H1 (cell line): ENCODE results near the gene SIGLEC7. TPM values are rescaled to one million over a fixed set of nuclear protein-coding genes. Genes with fewer than 3 reads are reported as not detected.

Source experiments
- CTCF ChIA-PET: fragments of 300-600 bp; sonication (Branson Sonifier 250); formaldehyde crosslinking; loops from one replicate; lab custom pipeline; 2021; ENCODE audit not compliant: partially characterized antibody; lab: Charles Lee
- POLR2A ChIA-PET: fragments of 300-600 bp; sonication (Branson Sonifier 250); formaldehyde crosslinking; loops from one replicate; lab custom pipeline; 2021; ENCODE audit warnings: inconsistent platforms; ENCODE audit not compliant: partially characterized antibody; lab: Charles Lee
- DNase-seq, 2 experiments: peaks; one replicate each; pipeline versions ENCODE4 v3.0.0 to v3.0.0-alpha.2; 2010 to 2022; ENCODE audit warnings: low spot score in 2 of 2, low read depth in 1 of 2, mixed read lengths in 1 of 2
- FAIRE-seq: peaks from 2 replicates; lab custom pipeline; 2011; peaks lifted over from hg19 to GRCh38; lab: Jason Lieb, UNC
- H2AFZ ChIP-seq: 2 replicates; pipeline ENCODE4 v1.8.1; 2012; ENCODE audit warnings: low read length, inconsistent platforms
- H2AK5ac ChIP-seq: 2 replicates; pipeline ENCODE4 v1.6.1; 2013; ENCODE audit warnings: low read depth, low read length
- H2BK120ac ChIP-seq: replicated peaks from 2 replicates; pipeline ENCODE3; 2013; ENCODE audit warnings: low read depth, low read length, inconsistent platforms
- H2BK12ac ChIP-seq: 2 replicates; pipeline ENCODE4 v1.6.1; 2013; ENCODE audit warnings: low read depth, low read length
- H2BK15ac ChIP-seq: 2 replicates; pipeline ENCODE4 v1.6.1; 2013; ENCODE audit warnings: low read length
- H2BK20ac ChIP-seq: 2 replicates; pipeline ENCODE4 v1.6.1; 2013; ENCODE audit warnings: low read length
- H2BK5ac ChIP-seq: 2 replicates; pipeline ENCODE4 v1.6.1; 2013; ENCODE audit warnings: low read depth, low read length
- H3K14ac ChIP-seq: 2 replicates; pipeline ENCODE4 v1.6.1; 2013; ENCODE audit warnings: inconsistent platforms; ENCODE audit not compliant: insufficient read length
- H3K18ac ChIP-seq: 2 replicates; pipeline ENCODE4 v1.6.1; 2013; ENCODE audit warnings: low read length; ENCODE audit errors: extremely low read depth
- H3K23ac ChIP-seq: 2 replicates; pipeline ENCODE4 v1.6.1; 2013; ENCODE audit warnings: inconsistent platforms; ENCODE audit not compliant: insufficient read length
- H3K23me2 ChIP-seq: 2 replicates; pipeline ENCODE4 v1.6.1; 2013; ENCODE audit warnings: low read depth, low read length
- H3K27ac ChIP-seq: 2 replicates; pipeline ENCODE4 v1.6.1; 2011; ENCODE audit warnings: low read depth, low read length, inconsistent platforms
- H3K27me3 ChIP-seq, 4 experiments: replicated peaks in 1 of 4; 1 replicate in 1 of 4; 2 replicates in 3 of 4; pipeline versions ENCODE4 v1.6.1 to v1.8.1; 2011 to 2013; ENCODE audit warnings: low read length in 3 of 4, mild to moderate bottlenecking in 3 of 4, inconsistent platforms in 2 of 4, mixed read lengths in 2 of 4, moderate library complexity in 1 of 4; ENCODE audit not compliant: control insufficient read depth in 3 of 4, insufficient read depth in 3 of 4; ENCODE audit errors: extremely low read depth in 1 of 4
- H3K36me3 ChIP-seq, 4 experiments: 2 replicates each; pipeline versions ENCODE4 v1.6.1 to v1.8.1; 2011 to 2013; ENCODE audit warnings: mild to moderate bottlenecking in 4 of 4, low read length in 3 of 4, moderate library complexity in 2 of 4, control low read depth in 1 of 4, inconsistent platforms in 1 of 4; ENCODE audit not compliant: insufficient read depth in 4 of 4, control insufficient read depth in 2 of 4
- H3K4ac ChIP-seq: replicated peaks from 2 replicates; pipeline ENCODE3; 2013; ENCODE audit warnings: low read length, low read depth, mixed read lengths, inconsistent platforms; ENCODE audit not compliant: insufficient read length
- H3K4me1 ChIP-seq, 4 experiments: replicated peaks in 1 of 4; 1 replicate in 1 of 4; 2 replicates in 3 of 4; pipeline versions ENCODE4 v1.6.1 to v1.8.1; 2011 to 2013; ENCODE audit warnings: low read length in 3 of 4, inconsistent platforms in 2 of 4, mixed read lengths in 1 of 4; ENCODE audit not compliant: insufficient read depth in 4 of 4, control insufficient read depth in 3 of 4
- H3K4me2 ChIP-seq, 2 experiments: 2 replicates each; pipeline versions ENCODE4 v1.6.1 to v1.8.1; 2011 to 2013; ENCODE audit warnings: low read depth in 2 of 2, low read length in 2 of 2, control low read depth in 1 of 2, inconsistent platforms in 1 of 2, mild to moderate bottlenecking in 1 of 2; ENCODE audit not compliant: insufficient read depth in 1 of 2
- H3K4me3 ChIP-seq, 4 experiments: fragments of 200-600, 300-600 bp in 1 of 4; sonication (generic), shearing (Covaris generic), sonication (Bioruptor Twin) in 1 of 4; 2 replicates each; pipeline versions ENCODE4 v1.5.1 to v1.8.1; 2011 to 2016; ENCODE audit warnings: low read length in 4 of 4, low read depth in 3 of 4, control low read depth in 2 of 4, inconsistent platforms in 2 of 4, mild to moderate bottlenecking in 2 of 4, mixed read lengths in 1 of 4, moderate library complexity in 1 of 4; ENCODE audit not compliant: insufficient read depth in 2 of 4; ENCODE audit errors: extremely low read depth in 1 of 4
- H3K56ac ChIP-seq: replicated peaks from 2 replicates; pipeline ENCODE3; 2013; ENCODE audit warnings: low read depth, mild to moderate bottlenecking, mixed read lengths, low read length, inconsistent platforms; ENCODE audit not compliant: insufficient read length
- H3K79me1 ChIP-seq: 2 replicates; pipeline ENCODE4 v1.6.1; 2013; ENCODE audit warnings: low read depth, low read length, control low read depth
- H3K79me2 ChIP-seq, 2 experiments: 2 replicates each; pipeline versions ENCODE4 v1.6.1 to v1.8.1; 2012 to 2013; ENCODE audit warnings: low read length in 2 of 2, mild to moderate bottlenecking in 2 of 2, inconsistent platforms in 1 of 2; ENCODE audit not compliant: insufficient read depth in 2 of 2, control insufficient read depth in 1 of 2
- H3K9ac ChIP-seq, 4 experiments: replicated peaks in 1 of 4; 1 replicate in 1 of 4; 2 replicates in 3 of 4; pipeline versions ENCODE4 v1.6.1 to v1.8.1; 2011 to 2013; ENCODE audit warnings: low read depth in 3 of 4, low read length in 3 of 4, control low read depth in 2 of 4, mild to moderate bottlenecking in 2 of 4, moderate library complexity in 2 of 4, inconsistent platforms in 1 of 4; ENCODE audit errors: extremely low read depth in 1 of 4
- H3K9me3 ChIP-seq, 2 experiments: 2 replicates each; pipeline versions ENCODE4 v1.6.1 to v1.8.1; 2012 to 2013; ENCODE audit warnings: mild to moderate bottlenecking in 2 of 2, moderate library complexity in 2 of 2, control low read depth in 1 of 2, inconsistent platforms in 1 of 2, low read depth in 1 of 2, low read length in 1 of 2, mixed read lengths in 1 of 2; ENCODE audit not compliant: insufficient read depth in 2 of 2
- H4K20me1 ChIP-seq, 2 experiments: replicated peaks in 1 of 2; 2 replicates each; pipeline versions ENCODE3 to v1.8.1; 2011 to 2013; ENCODE audit warnings: inconsistent platforms in 2 of 2, low read length in 2 of 2, mild to moderate bottlenecking in 1 of 2; ENCODE audit not compliant: insufficient read depth in 2 of 2, control insufficient read depth in 1 of 2
- H4K5ac ChIP-seq: 2 replicates; pipeline ENCODE4 v1.6.1; 2013; ENCODE audit warnings: low read length, low read depth, mixed read lengths, inconsistent platforms; ENCODE audit not compliant: insufficient read length
- H4K8ac ChIP-seq: 2 replicates; pipeline ENCODE4 v1.8.0; 2013; ENCODE audit warnings: mild to moderate bottlenecking, moderate library complexity, low read length, inconsistent platforms; ENCODE audit not compliant: insufficient read depth; ENCODE audit errors: extremely low read depth
- H4K91ac ChIP-seq: replicated peaks from 2 replicates; pipeline ENCODE3; 2013; ENCODE audit warnings: low read length, mixed read lengths, inconsistent platforms; ENCODE audit not compliant: insufficient read length
- CHD1 ChIP-seq: IDR thresholded peaks from 2 replicates; pipeline ENCODE4 v1.6.1; 2012; ENCODE audit warnings: low read depth, low read length, improper control_type of control experiment
- POLR2AphosphoS5 ChIP-seq: IDR thresholded peaks from 2 replicates; pipeline ENCODE4 v1.6.1; 2011; ENCODE audit warnings: low read depth, low read length
- SP2 ChIP-seq: IDR thresholded peaks from 2 replicates; pipeline ENCODE4 v1.6.1; 2012; ENCODE audit warnings: mild to moderate bottlenecking, low read length, inconsistent platforms
- USF2 ChIP-seq: IDR thresholded peaks from 2 replicates; pipeline ENCODE4 v1.6.1; 2011; ENCODE audit warnings: low read length, improper control_type of control experiment
- WGBS, 2 experiments: shearing (Covaris generic) in 1 of 2; methylation state at CpG; one replicate each; pipeline versions ENCODE4 v1.1.6 to v1.1.7; 2013 to 2015; ENCODE audit warnings: low lambda C conversion rate in 2 of 2, mixed read lengths in 2 of 2, inconsistent platforms in 1 of 2, low coverage in 1 of 2, missing lambda C conversion rate in 1 of 2; ENCODE audit not compliant: insufficient replicate concordance in 2 of 2, insufficient coverage in 1 of 2, insufficient read length in 1 of 2; ENCODE audit errors: extremely low coverage in 1 of 2, missing lambda C conversion rate in 1 of 2; 5-methylcytosine and 5-hydroxymethylcytosine counted together
- polyA plus RNA-seq, 7 experiments: library from polyadenylated mRNA; depleted of rRNA in 3 of 7; stranded (reverse) in 5 of 7; unstranded in 2 of 7; fragments of >200 nt in 5 of 7; fragments of 200-250 nt in 2 of 7; gene quantifications; 1 replicate in 5 of 7; 2 replicates in 1 of 7; 4 replicates in 1 of 7; pipeline versions ENCODE4 v1.2.1 to v1.2.3, GENCODE V29; 2011 to 2013; ENCODE audit warnings: missing spikeins in 2 of 7, mixed read lengths in 2 of 7
- total RNA-seq: library from RNA; stranded (reverse); fragmentation: NEBNext Ultra II Directional; extraction: Animal tissue kit (Norgen Biotek cat#: 25700); gene quantifications from 2 replicates; pipeline ENCODE4 v1.2.1, GENCODE V29; 2021

The SIGLEC7 gene
- total and polyA plus RNA-seq, 2 of the 8 experiments (the other 6 are each of a cell fraction or from before 2014, with no cell fraction given), result not detected

GRCh38 chr19:51135004-51135403 lies 7.1 kb upstream of the SIGLEC7 start:
- H3K4ac ChIP-seq, result no peak overlapping the region
- no peak overlapping the region for H3K4me3 ChIP-seq
- no peaks in the 10 kb centered on the region; the same call in 1 of the 2 replicates for H3K23me2 ChIP-seq
- no peak overlapping the region for H3K23ac ChIP-seq
- H3K4me1 ChIP-seq, result peaks cover 0 to 2% (median 0%) of the 10 kb centered on the region in 4 experiments; a peak in 2 of 7 replicates
- no peak overlapping the region for H2BK20ac ChIP-seq
- no peak overlapping the region for H3K4me2 ChIP-seq
- H2BK12ac ChIP-seq, result no peak overlapping the region
- no peak overlapping the region for H4K8ac ChIP-seq
- H3K14ac ChIP-seq, result no peak overlapping the region
- H4K5ac ChIP-seq, result no peak overlapping the region
- H3K18ac ChIP-seq, result no peak overlapping the region
- H2AFZ ChIP-seq, result no peak overlapping the region
- no peak overlapping the region for H2BK15ac ChIP-seq
- H2BK120ac ChIP-seq, result no peak overlapping the region
- H3K79me1 ChIP-seq, result no peaks in the 10 kb centered on the region
- no peak overlapping the region for H2BK5ac ChIP-seq
- H3K56ac ChIP-seq, result no peak overlapping the region
- H3K9me3 ChIP-seq, result no peaks in the 10 kb centered on the region
- ChIA-PET POLR2A (no interaction called here), CTCF (interaction anchor here (0.6 to 3.0 kb wide), 5 partner anchors 12 to 272 kb away, joined by 3 to 16 read pairs (median 3); no protein-coding TSS in a partner anchor)
- no peak overlapping the region for H4K91ac ChIP-seq
- H3K36me3 ChIP-seq, result no peaks in the 10 kb centered on the region
- no peaks in the 10 kb centered on the region for H3K79me2 ChIP-seq
- H3K27ac ChIP-seq, result no peak overlapping the region
- DNase-seq (no peak), FAIRE-seq (no peak)
- H2AK5ac ChIP-seq, result no peak overlapping the region
- H3K9ac ChIP-seq, result no peak overlapping the region
- 86% methylated on average over 5 of the region's 5 CpGs; no CpG with 5 or more reads in 1 of the 2 experiments for WGBS, 2 experiments
- no peaks in the 10 kb centered on the region for H3K27me3 ChIP-seq
- no peaks in the 10 kb centered on the region for H4K20me1 ChIP-seq
- TF ChIP-seq POLR2AphosphoS5, result no peak
- TF ChIP-seq CHD1, result no peak
- TF ChIP-seq SP2, result no peak
- no peak for TF ChIP-seq USF2
